PC-9 (cell line): ENCODE data around the gene ZNF512B. TPM values are rescaled to one million over a fixed set of nuclear protein-coding genes. Genes with fewer than 3 reads are reported as not detected.

Experiments
- BruUV-seq: library from RNA; stranded (reverse); fragments of 400-500 nt; replicated peaks from 2 replicates; lab custom pipeline; 2021; lab: Mats Ljungman, UMichigan
- CTCF ChIA-PET: fragments of 300-600 bp; sonication (Branson Sonifier 250); formaldehyde crosslinking; loops from one replicate; lab custom pipeline; 2022; ENCODE audit warnings: antibody characterized with exemption; lab: Charles Lee
- POLR2A ChIA-PET: fragments of 300-600 bp; sonication (Branson Sonifier 250); formaldehyde crosslinking; loops from one replicate; lab custom pipeline; 2022; ENCODE audit warnings: antibody characterized with exemption; ENCODE audit not compliant: unreplicated experiment; lab: Charles Lee
- DNase-seq, 2 experiments: peaks; one replicate each; pipeline versions ENCODE4 v3.0.0 to v3.0.0-alpha.2; 2015 to 2022; ENCODE audit warnings: mixed read lengths in 1 of 2
- H2AFZ ChIP-seq: fragments of 200-600 bp; sonication (generic); 2 replicates; pipeline ENCODE4 v1.8.1; 2017; ENCODE audit warnings: antibody characterized with exemption
- H3F3A ChIP-seq: fragments of 200-600 bp; sonication (generic); 2 replicates; pipeline ENCODE4 v1.8.1; 2017; ENCODE audit warnings: antibody characterized with exemption, mild to moderate bottlenecking, low read depth; ENCODE audit not compliant: insufficient read depth
- H3K27ac ChIP-seq: fragments of 200-600 bp; sonication (generic); 2 replicates; pipeline ENCODE4 v1.6.1; 2016; ENCODE audit warnings: mixed run types
- H3K27me3 ChIP-seq: fragments of 200-600 bp; sonication (generic); 2 replicates; pipeline ENCODE4 v1.6.1; 2016; ENCODE audit warnings: low read depth, mixed run types; ENCODE audit not compliant: insufficient read depth
- H3K36me3 ChIP-seq: fragments of 200-600 bp; sonication (generic); 2 replicates; pipeline ENCODE4 v1.6.1; 2016; ENCODE audit warnings: low read depth, mixed run types
- H3K4me1 ChIP-seq: fragments of 200-600 bp; sonication (generic); replicated peaks from 2 replicates; pipeline ENCODE4 v1.6.1; 2016; ENCODE audit warnings: mixed run types; ENCODE audit not compliant: insufficient read depth
- H3K4me2 ChIP-seq: fragments of 200-600 bp; sonication (generic); 2 replicates; pipeline ENCODE4 v1.6.1; 2017; ENCODE audit warnings: mixed run types
- H3K4me3 ChIP-seq: fragments of 200-600 bp; sonication (generic); 2 replicates; pipeline ENCODE4 v1.6.1; 2016; ENCODE audit warnings: mixed run types
- H3K79me2 ChIP-seq: fragments of 200-600 bp; sonication (generic); 2 replicates; pipeline ENCODE4 v1.6.1; 2017; ENCODE audit warnings: low read depth, mixed run types
- H3K9me2 ChIP-seq: fragments of 200-600 bp; sonication (generic); 2 replicates; pipeline ENCODE4 v1.8.1; 2017; ENCODE audit warnings: mild to moderate bottlenecking; ENCODE audit not compliant: insufficient read depth
- H3K9me3 ChIP-seq: fragments of 200-600 bp; sonication (generic); 2 replicates; pipeline ENCODE4 v1.8.1; 2016; ENCODE audit warnings: low read depth; ENCODE audit not compliant: insufficient read depth
- H4K20me1 ChIP-seq: fragments of 200-600 bp; sonication (generic); 2 replicates; pipeline ENCODE4 v1.8.1; 2017; ENCODE audit not compliant: insufficient read depth
- CTCF ChIP-seq: fragments of 200-600 bp; sonication (generic); conservative IDR thresholded peaks from 2 replicates; pipeline ENCODE4 v1.6.1; 2017; ENCODE audit warnings: mixed run types, antibody characterized with exemption, mild to moderate bottlenecking, moderate library complexity
- EZH2 ChIP-seq: fragments of 200-600 bp; sonication (generic); IDR thresholded peaks from 2 replicates; pipeline ENCODE4 v1.8.0; 2017; ENCODE audit warnings: antibody characterized with exemption, low read depth
- intact Hi-C: fragments of 100-400 bp; cut with micrococcal nuclease; formaldehyde crosslinking; loops from one replicate; pipeline ENCODE4 v1.10.0; 2022; ENCODE audit not compliant: unreplicated experiment
- total RNA-seq: library from RNA; stranded (reverse); gene quantifications from 2 replicates; pipeline ENCODE4 v1.2.3, GENCODE V29; 2021

Gene ZNF512B
- total RNA-seq, 1 experiment from 2014 or later: 28.1 TPM

- Histone ChIP-seq H3K9me2 (no peaks in the 10 kb centered on the region), H2AFZ (no peak overlapping the region), H3K79me2 (peaks cover 20% of the 10 kb centered on the region), H3K4me3 (no peak overlapping the region), H3F3A (peaks cover 14% of the 10 kb centered on the region), H3K27me3 (no peaks in the 10 kb centered on the region), H4K20me1 (peaks cover 5% of the 10 kb centered on the region; the same call in 1 of the 2 replicates), H3K9me3 (no peaks in the 10 kb centered on the region), H3K27ac (no peak overlapping the region), H3K36me3 (peaks cover 11% of the 10 kb centered on the region; the same call in 1 of the 2 replicates), H3K4me2 (no peak overlapping the region), H3K4me1 (peaks cover 11% of the 10 kb centered on the region; the same call in 1 of the 2 replicates)
- no peak for TF ChIP-seq EZH2
- TF ChIP-seq CTCF: no peak
- no peak for DNase-seq
- intact Hi-C loops: no loop called here
- ChIA-PET CTCF (no interaction called here), POLR2A (interaction anchor here (0.8 kb wide), 1 partner anchor 60 kb away, joined by 3 read pairs; no protein-coding TSS in a partner anchor)
- BruUV-seq: no TSS peak
These were observed 2.2 kb downstream of the ZNF512B start for GRCh38 chr20:63967330-63968135.

- Histone ChIP-seq H3K27me3 (no peaks in the 10 kb centered on the region), H2AFZ (no peak overlapping the region), H3K9me2 (no peaks in the 10 kb centered on the region), H3K79me2 (peaks cover 20% of the 10 kb centered on the region), H3K4me2 (no peak overlapping the region), H3K4me1 (peaks cover 11% of the 10 kb centered on the region; the same call in 1 of the 2 replicates), H3K27ac (no peak overlapping the region), H3K4me3 (no peak overlapping the region), H4K20me1 (peaks cover 5% of the 10 kb centered on the region; the same call in 1 of the 2 replicates), H3K9me3 (no peaks in the 10 kb centered on the region), H3K36me3 (peaks cover 11% of the 10 kb centered on the region; the same call in 1 of the 2 replicates), H3F3A (peaks cover 10% of the 10 kb centered on the region)
- CTCF ChIA-PET: no interaction called here
- no peak for DNase-seq
- BruUV-seq: no TSS peak
- POLR2A ChIA-PET: interaction anchor here (0.8 kb wide), 1 partner anchor 60 kb away, joined by 3 read pairs; no protein-coding TSS in a partner anchor
- intact Hi-C loops: no loop called here
- TF ChIP-seq EZH2: no peak
- TF ChIP-seq CTCF: no peak
These were observed 2.8 kb downstream of the ZNF512B start for GRCh38 chr20:63966944-63967322.

GRCh38 chr20:63966172-63966943, 3.4 kb downstream of the ZNF512B start:
- Histone ChIP-seq H3K4me3 (no peak overlapping the region), H4K20me1 (peaks cover 5% of the 10 kb centered on the region; the same call in 1 of the 2 replicates), H3K4me2 (no peak overlapping the region), H3K4me1 (peaks cover 11% of the 10 kb centered on the region; the same call in 1 of the 2 replicates), H3K79me2 (peaks cover 20% of the 10 kb centered on the region), H3K27me3 (no peaks in the 10 kb centered on the region), H3K36me3 (peaks cover 11% of the 10 kb centered on the region; the same call in 1 of the 2 replicates), H2AFZ (no peak overlapping the region), H3F3A (peaks cover 4% of the 10 kb centered on the region; the same call in 1 of the 2 replicates), H3K27ac (no peak overlapping the region), H3K9me2 (no peaks in the 10 kb centered on the region), H3K9me3 (no peaks in the 10 kb centered on the region)
- intact Hi-C loops: no loop called here
- DNase-seq: no peak
- POLR2A ChIA-PET: interaction anchor here (0.8 kb wide), 1 partner anchor 61 kb away, joined by 3 read pairs; no protein-coding TSS in a partner anchor
- no TSS peak for BruUV-seq
- TF ChIP-seq EZH2 (no peak), CTCF (no peak)
- CTCF ChIA-PET: no interaction called here
